Measurements from ENCODE around the gene FKBP11.

FKBP11 gene

DNA sequence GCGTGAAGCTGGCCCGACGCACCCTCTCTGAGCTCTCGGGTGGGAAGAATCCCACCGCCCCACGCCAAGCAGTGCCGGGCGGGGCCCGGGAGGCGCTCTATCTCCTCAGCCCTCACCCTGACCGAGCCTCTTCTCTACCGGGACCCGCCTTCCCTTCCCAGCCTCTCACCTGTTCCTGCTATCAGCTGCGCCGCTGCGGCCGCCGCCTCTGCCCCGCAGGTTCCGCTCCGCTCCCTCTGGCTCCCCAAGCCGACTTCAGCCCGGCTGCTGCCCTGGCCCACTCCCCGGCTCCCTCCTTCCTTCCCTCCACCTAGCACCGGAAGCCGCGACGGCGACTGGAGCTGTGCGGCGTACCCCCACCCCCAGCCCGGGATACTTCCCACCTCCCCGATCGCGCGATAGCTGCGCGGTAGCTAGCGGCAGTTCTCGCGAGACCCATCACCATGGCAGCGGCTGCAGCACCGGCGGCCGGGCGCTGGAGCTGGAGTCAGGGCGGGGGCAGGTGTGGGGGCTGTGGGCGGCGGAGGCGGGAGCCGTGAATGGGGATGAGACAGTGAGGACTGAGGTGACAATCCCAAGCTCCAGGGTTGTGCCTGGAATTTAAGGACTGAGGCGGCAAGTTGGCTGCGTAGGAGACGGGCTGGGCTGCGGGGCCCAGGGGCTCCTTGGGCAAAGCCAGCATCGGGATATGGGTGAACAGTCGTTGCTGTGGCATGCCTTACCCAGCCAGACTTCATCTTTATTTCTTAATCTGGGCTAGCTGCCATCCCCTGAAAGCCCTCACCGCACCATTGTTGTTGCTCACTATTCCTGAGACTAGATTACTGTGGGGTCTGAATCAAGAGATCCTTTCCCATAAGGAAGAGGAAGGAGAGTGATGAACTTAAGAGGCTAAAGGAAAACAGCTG, 32.1 kb upstream of the FKBP11 start, which contains the start of gene ARF3:
Gene ARF3, minus strand, starts transcription at position 347 of the 908 bp plus-strand sequence. CDS start 16,392 bp downstream, outside the sequence.
- peaks cover 63% of the 10 kb centered on the region for H3K4me1 Mint-ChIP-seq
- H3K9me3 Mint-ChIP-seq: no peaks in the 10 kb centered on the region
- peaks cover 29% of the 10 kb centered on the region for H3K36me3 Mint-ChIP-seq (ENCODE audit: low read depth)
- peak; percentile 96 for DNase-seq
- peaks cover 3% of the 10 kb centered on the region for H3K27me3 Mint-ChIP-seq (ENCODE audit: low read depth, poor library complexity)
- H3K4me3 Mint-ChIP-seq: peak within 1 kb of the TSS; percentile 99
- TF ChIP-seq, protein P1, sequence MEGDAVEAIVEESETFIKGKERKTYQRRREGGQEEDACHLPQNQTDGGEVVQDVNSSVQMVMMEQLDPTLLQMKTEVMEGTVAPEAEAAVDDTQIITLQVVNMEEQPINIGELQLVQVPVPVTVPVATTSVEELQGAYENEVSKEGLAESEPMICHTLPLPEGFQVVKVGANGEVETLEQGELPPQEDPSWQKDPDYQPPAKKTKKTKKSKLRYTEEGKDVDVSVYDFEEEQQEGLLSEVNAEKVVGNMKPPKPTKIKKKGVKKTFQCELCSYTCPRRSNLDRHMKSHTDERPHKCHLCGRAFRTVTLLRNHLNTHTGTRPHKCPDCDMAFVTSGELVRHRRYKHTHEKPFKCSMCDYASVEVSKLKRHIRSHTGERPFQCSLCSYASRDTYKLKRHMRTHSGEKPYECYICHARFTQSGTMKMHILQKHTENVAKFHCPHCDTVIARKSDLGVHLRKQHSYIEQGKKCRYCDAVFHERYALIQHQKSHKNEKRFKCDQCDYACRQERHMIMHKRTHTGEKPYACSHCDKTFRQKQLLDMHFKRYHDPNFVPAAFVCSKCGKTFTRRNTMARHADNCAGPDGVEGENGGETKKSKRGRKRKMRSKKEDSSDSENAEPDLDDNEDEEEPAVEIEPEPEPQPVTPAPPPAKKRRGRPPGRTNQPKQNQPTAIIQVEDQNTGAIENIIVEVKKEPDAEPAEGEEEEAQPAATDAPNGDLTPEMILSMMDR (IDR thresholded peaks at IDR 0.05): no peak
- H3K27ac Mint-ChIP-seq: peak within 1 kb of the TSS; percentile 97

DNA sequence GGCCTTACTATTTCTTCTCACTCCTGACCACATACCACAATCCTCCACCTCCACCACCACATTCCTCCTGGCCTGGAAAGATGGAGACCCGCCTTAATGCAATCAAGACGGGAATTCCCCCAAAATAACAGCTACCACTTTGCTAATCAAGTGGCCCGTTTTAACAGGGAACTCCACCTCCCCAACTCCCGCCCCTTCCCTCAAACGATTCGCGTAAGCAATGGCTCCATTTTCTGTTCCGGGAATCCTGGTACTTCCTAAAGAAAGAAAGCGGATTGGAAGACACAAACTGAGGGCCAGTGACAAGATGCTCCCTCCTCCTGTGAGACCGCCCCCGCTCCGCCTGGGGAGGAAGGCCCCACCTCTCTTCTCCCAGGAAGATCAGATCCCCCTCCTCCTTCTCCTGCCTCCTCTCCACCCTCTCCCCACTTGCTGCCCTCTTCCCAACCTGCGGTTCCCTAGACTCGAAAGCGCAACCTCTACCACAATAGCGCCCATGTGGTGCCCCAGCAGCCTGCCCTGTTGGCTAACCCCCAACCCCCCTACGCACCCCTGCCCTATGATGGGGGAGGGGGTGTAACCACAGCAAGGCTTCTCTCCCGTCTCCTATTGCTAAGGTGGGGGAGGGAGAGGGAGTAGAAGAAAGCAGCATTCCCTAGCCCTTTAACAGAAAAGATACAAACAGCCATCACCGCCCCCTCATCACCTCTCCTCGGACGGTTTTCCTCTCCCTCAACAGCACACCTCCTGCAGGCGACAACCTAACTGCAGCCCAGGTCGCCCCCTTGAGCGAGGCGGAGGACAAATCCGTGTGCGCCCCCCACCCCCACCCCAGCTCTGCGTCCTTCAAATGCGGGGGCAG, 31.2 kb upstream of the FKBP11 start:
- TF ChIP-seq, protein P1 (IDR thresholded peaks at IDR 0.05): no peak
- Mint-ChIP-seq H3K27ac (peak overlapping the region; percentile 97), H3K4me1 (peaks cover 59% of the 10 kb centered on the region), H3K27me3 (ENCODE audit: low read depth, poor library complexity) (peaks cover 3% of the 10 kb centered on the region), H3K4me3 (peak overlapping the region; percentile 99), H3K9me3 (no peaks in the 10 kb centered on the region), H3K36me3 (ENCODE audit: low read depth) (peaks cover 35% of the 10 kb centered on the region)
- DNase-seq: peak; percentile 80

DNA sequence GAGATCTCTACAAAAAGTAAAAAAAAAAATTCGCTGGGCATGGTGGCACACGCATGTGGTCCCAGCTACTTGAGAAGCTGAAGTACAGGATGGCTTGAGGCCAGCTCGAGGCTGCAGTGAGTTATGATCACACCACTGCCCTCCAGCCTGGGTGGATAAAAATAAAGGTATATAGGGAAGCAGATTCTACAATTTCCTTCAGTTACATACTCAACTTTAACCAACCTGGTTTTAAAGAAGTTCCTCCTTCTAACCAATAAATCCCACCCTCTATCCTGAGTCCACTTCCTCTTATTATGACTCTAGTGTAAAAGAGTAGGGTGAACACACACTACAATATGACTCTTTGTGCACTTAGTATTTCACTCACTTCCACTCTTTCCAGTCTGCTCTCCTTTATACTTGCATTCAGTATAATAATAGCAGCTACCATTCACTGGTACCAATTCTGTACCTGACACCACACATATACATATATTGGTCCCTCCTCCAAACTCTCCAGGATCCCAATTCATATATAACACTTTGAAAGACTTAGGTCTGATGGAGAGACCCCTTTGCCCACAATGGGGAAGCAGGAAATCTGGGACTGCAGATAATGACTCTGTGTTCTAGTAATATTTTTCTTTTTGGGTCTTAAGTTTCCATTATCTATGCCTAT, 29.7 kb upstream of the FKBP11 start:
- TF ChIP-seq, protein P1 (IDR thresholded peaks at IDR 0.05): no peak
- Mint-ChIP-seq H3K27me3 (ENCODE audit: low read depth, poor library complexity) (peaks cover 3% of the 10 kb centered on the region), H3K4me3 (peak overlapping the region; percentile 99), H3K36me3 (ENCODE audit: low read depth) (peaks cover 41% of the 10 kb centered on the region), H3K9me3 (no peaks in the 10 kb centered on the region), H3K27ac (no peak overlapping the region), H3K4me1 (peaks cover 54% of the 10 kb centered on the region)
- DNase-seq: no peak

DNA sequence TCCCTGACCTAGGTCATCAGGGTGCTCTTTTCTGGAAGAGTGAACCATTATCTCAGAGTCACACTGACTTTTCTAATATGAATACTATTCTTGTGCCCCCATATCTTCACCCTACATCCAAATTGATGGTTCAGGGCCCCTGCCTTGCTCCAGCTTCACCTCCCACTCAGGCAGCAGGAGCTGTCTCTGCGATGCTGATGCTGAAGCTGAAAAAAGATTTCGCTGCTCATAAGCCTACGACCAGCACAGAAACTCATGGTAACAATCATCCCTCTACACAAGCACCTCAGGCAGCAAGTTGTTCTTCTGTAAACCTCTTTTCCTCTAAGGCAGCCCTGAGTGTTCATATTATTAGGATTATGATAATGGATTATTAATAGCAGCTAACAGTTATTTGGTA, 28.8 kb upstream of the FKBP11 start:
- Mint-ChIP-seq H3K4me3 (no peak overlapping the region), H3K9me3 (no peaks in the 10 kb centered on the region), H3K4me1 (peaks cover 53% of the 10 kb centered on the region), H3K36me3 (ENCODE audit: low read depth) (peaks cover 41% of the 10 kb centered on the region), H3K27ac (peak overlapping the region; percentile 74), H3K27me3 (ENCODE audit: low read depth, poor library complexity) (no peaks in the 10 kb centered on the region)
- TF ChIP-seq, protein P1 (IDR thresholded peaks at IDR 0.05): no peak
- no peak for DNase-seq

DNA sequence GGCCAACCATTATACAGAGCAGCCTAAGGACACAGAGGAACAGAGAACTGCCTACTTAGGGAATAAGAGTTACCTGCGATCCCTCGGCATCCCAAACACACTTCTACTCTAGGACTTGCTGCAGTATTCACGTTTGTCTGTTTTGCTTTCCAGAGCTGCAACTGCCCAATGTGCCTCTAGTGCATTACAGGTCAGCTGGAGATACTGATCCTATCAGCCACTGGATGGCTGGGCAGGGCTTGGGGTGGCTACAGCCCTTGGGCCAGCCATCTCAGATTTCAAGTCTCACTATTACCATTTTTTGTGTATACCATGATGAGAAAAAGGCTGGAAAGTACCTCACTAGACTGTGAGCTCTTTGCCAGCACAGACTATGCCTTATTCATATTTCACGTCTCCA, 27.4 kb upstream of the FKBP11 start:
- H3K27me3 Mint-ChIP-seq (ENCODE audit: low read depth, poor library complexity): peaks cover under 1% of the 10 kb centered on the region
- no peak overlapping the region for H3K4me3 Mint-ChIP-seq
- no peak for DNase-seq
- TF ChIP-seq, protein P1 (IDR thresholded peaks at IDR 0.05): no peak
- peaks cover 46% of the 10 kb centered on the region for H3K4me1 Mint-ChIP-seq
- peaks cover 48% of the 10 kb centered on the region for H3K36me3 Mint-ChIP-seq (ENCODE audit: low read depth)
- H3K27ac Mint-ChIP-seq: no peak overlapping the region
- no peaks in the 10 kb centered on the region for H3K9me3 Mint-ChIP-seq

Measured in nephron progenitor cell (in vitro differentiated cells).